GM18861 (cell line): Measurements from ENCODE around the gene PPP2R5A.

Source experiments
- ATAC-seq: cut with Tn5 transposase; IDR thresholded peaks from one replicate; pipeline ENCODE4 v1.9.1; 2021; ENCODE audit not compliant: unreplicated experiment

The PPP2R5A gene

GRCh38 chr1:212401838-212402582, 116.8 kb downstream of the PPP2R5A start:
- no peak for ATAC-seq

- no peak for ATAC-seq
These were observed 117.6 kb downstream of the PPP2R5A start for GRCh38 chr1:212402666-212403321.

- ATAC-seq: no peak
These were observed 125.1 kb downstream of the PPP2R5A start for GRCh38 chr1:212410231-212410820.
